IMR-90 (cell line): ENCODE measurements around the gene ZNF23. TPM values are rescaled to one million over a fixed set of nuclear protein-coding genes. Genes with fewer than 3 reads are reported as not detected.
A peak's percentile ranks its signal among the peaks of the same experiment; 100 is the strongest.

Experiments
- ATAC-seq: fragments of 200-7000 bp; cut with Tn5 transposase; 2 replicates; pipeline ENCODE4 v1.9.1; 2020; ENCODE audit warnings: low read depth, mild to moderate bottlenecking, moderate library complexity
- BruUV-seq: library from RNA; stranded (reverse); fragments of 400-500 nt; replicated peaks from 2 replicates; lab custom pipeline; 2021; lab: Mats Ljungman, UMichigan
- CTCF ChIA-PET: fragments of 300-600 bp; formaldehyde crosslinking; extraction: SDS; loops from one replicate; lab custom pipeline; 2021; ENCODE audit warnings: antibody characterized with exemption; lab: Yijun Ruan, JAX
- POLR2A ChIA-PET: fragments of 300-600 bp; sonication (Branson Sonifier 250); formaldehyde crosslinking; loops from one replicate; lab custom pipeline; 2022; ENCODE audit warnings: antibody characterized with exemption; ENCODE audit not compliant: unreplicated experiment; lab: Charles Lee
- DNase-seq: peaks from one replicate; pipeline ENCODE4 v3.0.0; 2013
- H2AFZ ChIP-seq: replicated peaks from 2 replicates; pipeline ENCODE3; 2013; ENCODE audit warnings: low read length, mild to moderate bottlenecking; ENCODE audit not compliant: poor library complexity
- H2AK5ac ChIP-seq: 2 replicates; pipeline ENCODE4 v1.6.1; 2013; ENCODE audit warnings: low read depth, low read length, inconsistent platforms
- H2AK9ac ChIP-seq: replicated peaks from 2 replicates; pipeline ENCODE3; 2013; ENCODE audit warnings: mild to moderate bottlenecking, low read depth, low read length, moderate library complexity; ENCODE audit not compliant: poor library complexity
- H2BK120ac ChIP-seq: 2 replicates; pipeline ENCODE4 v1.6.1; 2013; ENCODE audit warnings: low read depth, low read length, inconsistent platforms
- H2BK15ac ChIP-seq: 3 replicates; pipeline ENCODE4 v1.6.1; 2013; ENCODE audit warnings: low read depth, low read length, inconsistent platforms
- H2BK20ac ChIP-seq: 2 replicates; pipeline ENCODE4 v1.6.1; 2013; ENCODE audit warnings: low read depth, mild to moderate bottlenecking, inconsistent platforms, low read length, moderate library complexity
- H2BK5ac ChIP-seq: 2 replicates; pipeline ENCODE4 v1.6.1; 2013; ENCODE audit warnings: mild to moderate bottlenecking, low read depth, low read length, inconsistent platforms; ENCODE audit not compliant: poor library complexity, severe bottlenecking
- H3K14ac ChIP-seq: replicated peaks from 2 replicates; pipeline ENCODE4 v1.6.1; 2013; ENCODE audit warnings: low read depth, low read length, inconsistent platforms
- H3K18ac ChIP-seq: 2 replicates; pipeline ENCODE4 v1.6.1; 2013; ENCODE audit warnings: low read depth, low read length, control low read depth
- H3K23ac ChIP-seq: 2 replicates; pipeline ENCODE4 v1.6.1; 2013; ENCODE audit warnings: low read depth, low read length, inconsistent platforms
- H3K27ac ChIP-seq: 2 replicates; pipeline ENCODE4 v1.5.1; 2013; ENCODE audit warnings: mild to moderate bottlenecking, control low read depth, low read length; ENCODE audit not compliant: insufficient read depth
- H3K27me3 ChIP-seq: 2 replicates; pipeline ENCODE4 v1.6.1; 2013; ENCODE audit warnings: low read length; ENCODE audit not compliant: control insufficient read depth, insufficient read depth
- H3K36me3 ChIP-seq: 2 replicates; pipeline ENCODE4 v1.6.1; 2013; ENCODE audit warnings: low read length, mixed read lengths; ENCODE audit not compliant: control insufficient read depth, insufficient read depth
- H3K4ac ChIP-seq: 2 replicates; pipeline ENCODE4 v1.6.1; 2013; ENCODE audit warnings: low read depth, low read length, inconsistent platforms
- H3K4me1 ChIP-seq: 2 replicates; pipeline ENCODE4 v1.6.1; 2013; ENCODE audit warnings: low read length, mixed read lengths; ENCODE audit not compliant: control insufficient read depth, insufficient read depth
- H3K4me2 ChIP-seq: 2 replicates; pipeline ENCODE4 v1.6.1; 2013; ENCODE audit warnings: low read depth, mild to moderate bottlenecking, control low read depth, low read length, moderate library complexity
- H3K4me3 ChIP-seq: 2 replicates; pipeline ENCODE4 v1.5.1; 2013; ENCODE audit warnings: low read depth, mild to moderate bottlenecking, control low read depth, low read length, moderate library complexity; ENCODE audit not compliant: insufficient read depth
- H3K56ac ChIP-seq: 2 replicates; pipeline ENCODE4 v1.6.1; 2013; ENCODE audit warnings: low read length, inconsistent platforms; ENCODE audit not compliant: insufficient read depth; ENCODE audit errors: extremely low read depth
- H3K79me1 ChIP-seq, 2 experiments: 2 replicates each; pipeline ENCODE4 v1.6.1; 2013; ENCODE audit warnings: low read length in 2 of 2, inconsistent platforms in 1 of 2, low read depth in 1 of 2
- H3K9ac ChIP-seq: 2 replicates; pipeline ENCODE4 v1.6.1; 2013; ENCODE audit warnings: low read depth, low read length, control low read depth
- H3K9me1 ChIP-seq: 2 replicates; pipeline ENCODE4 v1.6.1; 2013; ENCODE audit warnings: low read length, inconsistent platforms; ENCODE audit not compliant: insufficient read depth
- H3K9me3 ChIP-seq: 2 replicates; pipeline ENCODE4 v1.6.1; 2013; ENCODE audit warnings: low read length; ENCODE audit not compliant: control insufficient read depth, insufficient read depth
- H4K20me1 ChIP-seq: 2 replicates; pipeline ENCODE4 v1.6.1; 2013; ENCODE audit warnings: low read length, inconsistent platforms; ENCODE audit not compliant: insufficient read depth
- H4K5ac ChIP-seq: 2 replicates; pipeline ENCODE4 v1.6.1; 2013; ENCODE audit warnings: mild to moderate bottlenecking, low read depth, low read length, control low read depth
- H4K8ac ChIP-seq, 2 experiments: 2 replicates each; pipeline ENCODE4 v1.6.1; 2013; ENCODE audit warnings: low read depth in 2 of 2, low read length in 2 of 2, control low read depth in 1 of 2, inconsistent platforms in 1 of 2
- H4K91ac ChIP-seq: 2 replicates; pipeline ENCODE4 v1.6.1; 2013; ENCODE audit warnings: low read depth, low read length, inconsistent platforms; ENCODE audit not compliant: insufficient read depth
- BHLHE40 ChIP-seq: fragments of 150-350 bp; IDR thresholded peaks from 2 replicates; pipeline ENCODE4 v1.6.1; 2016; ENCODE audit warnings: mild to moderate bottlenecking, low read depth, low read length
- CTCF ChIP-seq: conservative IDR thresholded peaks from 2 replicates; pipeline ENCODE4 v1.5.1; 2012; ENCODE audit warnings: mild to moderate bottlenecking, low read depth, low read length, improper control_type of control experiment
- RAD21 ChIP-seq: IDR thresholded peaks from 2 replicates; pipeline ENCODE4 v1.6.1; 2012; ENCODE audit warnings: low read length, improper control_type of control experiment
- SMC3 ChIP-seq: fragments of 150-350 bp; IDR thresholded peaks from 2 replicates; pipeline ENCODE4 v1.6.1; 2016; ENCODE audit warnings: low read depth, mild to moderate bottlenecking, antibody characterized with exemption, low read length, moderate library complexity
- WGBS, 2 experiments: methylation state at CpG; one replicate each; pipeline versions ENCODE4 v1.1.5 to v1.1.7; 2013; ENCODE audit warnings: missing lambda C conversion rate in 2 of 2; ENCODE audit not compliant: insufficient read length in 1 of 2; ENCODE audit errors: extremely low coverage in 2 of 2; 5-methylcytosine and 5-hydroxymethylcytosine counted together
- dilution Hi-C: fragments of 300-500 bp; cut with HindIII; formaldehyde crosslinking; loops from one replicate; pipeline ENCODE4 v1.14.3; 2018; ENCODE audit warnings: low sequenced_read_pairs; ENCODE audit not compliant: unreplicated experiment
- in situ Hi-C: fragments of 300-500 bp; cut with MboI; formaldehyde crosslinking; loops from 3 replicates; pipeline ENCODE4 v1.14.3; 2019; ENCODE audit warnings: low sequenced_read_pairs, inconsistent platforms, mixed read lengths
- intact Hi-C: fragments of 100-400 bp; cut with micrococcal nuclease; formaldehyde crosslinking; loops from 2 replicates; pipeline ENCODE4 v1.10.0; 2022
- polyA plus RNA-seq, 3 experiments: library from polyadenylated mRNA; depleted of rRNA; stranded (reverse); fragments of >200 nt; gene quantifications; 2 replicates each; pipeline ENCODE4 v1.2.3, GENCODE V29; 2012; ENCODE audit warnings: low replicate concordance in 1 of 3
- total RNA-seq: library from RNA; depleted of rRNA; stranded (reverse); fragments of >200 nt; gene quantifications from 2 replicates; pipeline ENCODE4 v1.2.3, GENCODE V29; 2012

Gene ZNF23
- total and polyA plus RNA-seq, 2 of the 4 experiments (the other 2 are of a cell fraction) = 7.5 to 8.8 TPM

- Histone ChIP-seq H4K20me1 (no peaks in the 10 kb centered on the region), H3K4ac (no peak overlapping the region), H3K56ac (no peak overlapping the region), H3K4me1 (no peaks in the 10 kb centered on the region), H3K79me1 (no peaks in the 10 kb centered on the region), H2AK9ac (no peak overlapping the region), H2AFZ (no peak overlapping the region), H2AK5ac (no peak overlapping the region), H3K27me3 (no peaks in the 10 kb centered on the region; the same call in none of the 2 replicates), H3K4me2 (no peak overlapping the region), H2BK20ac (no peak overlapping the region), H3K27ac (no peak overlapping the region), H3K9me1 (no peaks in the 10 kb centered on the region), H4K8ac (no peak overlapping the region), H4K5ac (no peak overlapping the region), H3K36me3 (no peaks in the 10 kb centered on the region), H3K9ac (no peak overlapping the region), H2BK5ac (no peak overlapping the region), H2BK120ac (no peak overlapping the region), H3K18ac (no peak overlapping the region), H3K9me3 (no peaks in the 10 kb centered on the region), H3K4me3 (no peak overlapping the region), H3K14ac (no peak overlapping the region), H2BK15ac (no peak overlapping the region), H4K91ac (no peak overlapping the region), H3K23ac (no peak overlapping the region)
- peak; percentile 97 for ATAC-seq
- in situ Hi-C loops (loop anchor here (5.0 to 25.0 kb wide), 2 partner anchors 88 to 713 kb away; no protein-coding TSS in a partner anchor), dilution Hi-C loops (no loop called here), intact Hi-C loops (loop anchor here (1.0 to 10.0 kb wide), 2 partner anchors 88 to 115 kb away; no protein-coding TSS in a partner anchor)
- peak; percentile 66 for DNase-seq
- no TSS peak for BruUV-seq
- ChIA-PET POLR2A (interaction anchor here (0.6 kb wide), 1 partner anchor 82 kb away, joined by 3 read pairs; no protein-coding TSS in a partner anchor), CTCF (interaction anchor here (0.6 to 4.8 kb wide), 12 partner anchors 8 to 721 kb away, joined by 3 to 40 read pairs (median 4); no protein-coding TSS in a partner anchor)
- TF ChIP-seq SMC3 (peak; percentile 74), RAD21 (peak; percentile 89), BHLHE40 (no peak), CTCF (peak; percentile 82)
- WGBS, 2 experiments = 0% methylated on average over 2 of the region's 3 CpGs; no CpG with 5 or more reads in 1 of the 2 experiments
Measured at GRCh38 chr16:71499775-71500364, 37.8 kb upstream of the ZNF23 start.
